HG03280 (cell line): ENCODE measurements around the gene HERPUD1.
"Not testable (repeated sequence)": the region's sequence is repeated elsewhere in the genome, so short reads cannot be mapped to it uniquely, and the experiment has no call there.

Source experiments
- ATAC-seq: cut with Tn5 transposase; IDR thresholded peaks from one replicate; pipeline ENCODE4 v1.9.1; 2021; ENCODE audit warnings: mild to moderate bottlenecking, moderate library complexity; ENCODE audit not compliant: unreplicated experiment

HERPUD1 gene, protein sequence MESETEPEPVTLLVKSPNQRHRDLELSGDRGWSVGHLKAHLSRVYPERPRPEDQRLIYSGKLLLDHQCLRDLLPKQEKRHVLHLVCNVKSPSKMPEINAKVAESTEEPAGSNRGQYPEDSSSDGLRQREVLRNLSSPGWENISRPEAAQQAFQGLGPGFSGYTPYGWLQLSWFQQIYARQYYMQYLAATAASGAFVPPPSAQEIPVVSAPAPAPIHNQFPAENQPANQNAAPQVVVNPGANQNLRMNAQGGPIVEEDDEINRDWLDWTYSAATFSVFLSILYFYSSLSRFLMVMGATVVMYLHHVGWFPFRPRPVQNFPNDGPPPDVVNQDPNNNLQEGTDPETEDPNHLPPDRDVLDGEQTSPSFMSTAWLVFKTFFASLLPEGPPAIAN

DNA sequence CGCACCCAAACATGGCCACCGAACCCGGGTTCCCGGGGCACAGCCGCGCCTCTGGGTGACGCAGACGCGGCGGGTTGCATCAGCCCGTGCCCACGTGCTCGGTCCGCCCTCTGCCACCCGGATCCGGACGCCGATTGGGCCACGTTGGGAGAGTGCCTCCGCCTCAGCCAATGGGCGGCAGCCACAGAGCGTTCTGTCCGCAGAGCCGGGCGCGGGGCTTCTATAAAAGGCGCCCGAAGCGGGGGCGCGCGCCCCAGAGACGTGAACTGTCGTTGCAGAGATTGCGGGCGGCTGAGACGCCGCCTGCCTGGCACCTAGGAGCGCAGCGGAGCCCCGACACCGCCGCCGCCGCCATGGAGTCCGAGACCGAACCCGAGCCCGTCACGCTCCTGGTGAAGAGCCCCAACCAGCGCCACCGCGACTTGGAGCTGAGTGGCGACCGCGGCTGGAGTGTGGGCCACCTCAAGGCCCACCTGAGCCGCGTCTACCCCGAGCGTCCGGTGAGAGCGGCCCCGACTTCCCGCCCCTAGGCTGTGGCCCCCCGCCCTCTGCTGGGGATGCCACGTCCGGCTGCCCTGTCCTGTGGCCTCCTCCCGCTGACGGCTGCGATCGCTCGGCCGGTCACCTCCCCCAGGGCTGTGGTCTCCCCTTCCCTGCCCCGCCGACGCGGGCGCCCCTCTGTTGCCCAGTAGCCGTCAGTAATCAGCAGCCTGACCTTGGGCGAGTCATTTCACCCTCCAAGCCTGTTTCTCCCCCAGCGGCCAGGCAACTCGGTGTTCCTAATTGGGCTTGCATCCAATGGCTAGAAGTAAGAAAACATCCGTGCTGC, at the start of gene HERPUD1:
HERPUD1 (plus strand) TSS at position 251 of the 829 bp plus-strand sequence; CDS start at position 354, 103 bp downstream.
- peak; percentile 91 for ATAC-seq

DNA sequence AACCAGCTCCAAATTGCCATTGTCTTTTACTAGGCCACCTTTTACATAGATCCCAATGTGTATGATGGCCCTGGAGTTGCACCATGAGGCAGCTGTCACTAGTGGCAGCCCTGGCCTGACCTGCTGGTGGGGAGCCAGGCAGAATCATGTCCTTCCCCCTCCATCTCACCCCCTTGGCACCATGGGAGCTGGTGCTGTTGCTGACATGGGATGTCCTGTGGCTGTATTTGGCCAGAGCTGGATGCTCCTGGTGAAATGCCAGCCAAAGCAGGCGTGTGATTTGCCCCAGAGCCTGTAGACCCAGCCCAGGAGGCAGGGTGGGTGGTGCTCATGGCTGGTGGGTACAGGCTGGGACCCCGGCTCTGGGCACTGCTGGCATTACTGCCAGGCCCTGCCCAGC, 48.4 kb upstream of the HERPUD1 start:
- no peak for ATAC-seq

DNA sequence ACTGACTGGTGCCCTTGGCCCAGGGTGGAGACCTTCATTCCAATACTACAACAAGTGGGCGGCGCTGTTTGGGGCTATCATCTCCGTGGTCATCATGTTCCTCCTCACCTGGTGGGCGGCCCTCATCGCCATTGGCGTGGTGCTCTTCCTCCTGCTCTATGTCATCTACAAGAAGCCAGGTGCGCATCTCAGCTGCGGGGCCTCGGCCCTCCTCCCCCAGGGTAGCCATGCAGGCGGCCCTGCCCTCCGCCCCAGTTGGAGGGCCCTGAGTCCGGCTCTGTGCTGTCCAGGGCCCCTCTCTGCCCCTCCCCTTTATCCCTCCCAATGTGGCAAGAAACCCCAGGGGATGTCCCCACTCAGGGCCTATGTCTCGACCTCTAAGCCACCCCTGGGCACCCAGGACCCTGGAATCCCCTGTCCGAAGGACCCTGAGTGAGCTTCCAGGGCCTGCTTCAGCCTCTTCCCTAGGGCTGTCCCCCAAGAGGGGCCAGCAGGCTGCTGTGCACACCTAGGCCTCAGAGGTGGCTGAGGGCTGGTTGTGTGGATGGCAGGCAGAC, 47.8 kb upstream of the HERPUD1 start:
- no peak for ATAC-seq

DNA sequence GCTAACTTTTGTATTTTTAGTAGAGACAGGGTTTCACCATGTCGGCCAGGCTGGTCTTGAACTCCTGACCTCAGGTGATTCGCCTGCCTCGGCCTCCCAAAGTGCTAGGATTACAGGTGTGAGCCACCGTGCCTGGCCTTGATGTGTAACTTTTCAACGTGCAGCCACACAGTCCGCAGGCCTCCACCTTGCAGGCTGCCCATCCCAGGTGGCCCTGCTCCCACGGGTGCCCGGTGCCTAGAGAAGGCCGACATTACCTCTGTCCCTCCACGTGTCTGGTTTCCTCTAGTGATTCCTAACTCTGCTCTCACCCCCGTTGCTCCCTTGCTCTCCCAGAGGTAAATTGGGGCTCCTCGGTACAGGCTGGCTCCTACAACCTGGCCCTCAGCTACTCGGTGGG, 47.0 kb upstream of the HERPUD1 start:
- not testable (repeated sequence) for ATAC-seq

DNA sequence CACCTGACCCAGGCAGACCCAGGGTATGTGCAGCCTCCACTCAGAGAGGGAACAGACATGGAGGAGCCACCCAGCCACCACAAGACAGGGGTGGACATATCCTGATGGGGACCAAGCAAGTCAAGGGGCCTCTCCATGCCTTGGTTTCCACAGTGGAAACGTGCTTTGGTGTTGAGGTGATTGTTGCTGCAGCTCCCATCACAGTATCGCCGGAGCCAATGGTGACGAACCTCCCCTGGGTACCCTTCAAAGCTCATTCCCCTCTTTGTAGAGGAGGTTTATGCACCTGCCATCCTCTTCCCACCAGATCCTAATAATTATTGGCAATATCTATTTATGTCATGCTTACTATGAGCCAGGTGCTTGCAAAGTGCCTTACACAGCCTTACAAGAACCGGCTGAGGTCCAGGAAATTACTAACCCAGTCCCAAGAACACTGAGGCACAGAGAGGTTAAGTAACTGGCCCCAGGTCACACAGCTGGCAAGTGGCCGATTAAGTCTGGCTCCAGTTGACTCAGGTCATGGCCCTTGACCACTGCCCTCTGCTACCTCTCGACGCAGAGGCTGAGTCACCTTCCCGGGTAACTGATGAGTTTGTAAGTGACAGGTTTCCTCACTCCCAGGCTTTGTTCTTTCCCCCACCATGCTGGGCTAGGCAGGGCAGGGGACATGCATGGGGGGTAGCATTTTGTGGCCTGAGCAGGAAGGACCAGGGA, 46.3 kb upstream of the HERPUD1 start:
- ATAC-seq: no peak

DNA sequence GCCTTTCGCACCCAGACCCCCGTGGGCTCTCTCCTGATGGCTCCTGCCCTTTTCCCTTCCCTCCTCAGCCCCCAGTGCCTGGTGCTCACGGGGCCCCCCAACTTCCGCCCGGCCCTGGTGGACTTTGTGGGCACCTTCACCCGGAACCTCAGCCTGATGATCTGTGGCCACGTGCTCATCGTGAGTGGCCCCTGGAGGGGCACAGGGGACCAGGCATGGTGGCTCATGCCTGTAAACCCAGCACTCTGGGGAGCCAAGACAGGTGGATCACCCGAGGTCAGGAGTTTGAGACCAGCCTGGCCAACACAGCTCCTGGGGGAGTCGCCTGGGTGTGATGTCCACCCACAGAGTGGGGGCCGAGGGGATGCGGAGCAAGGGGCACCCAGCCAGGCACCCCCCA, 45.6 kb upstream of the HERPUD1 start:
- ATAC-seq: no peak

DNA sequence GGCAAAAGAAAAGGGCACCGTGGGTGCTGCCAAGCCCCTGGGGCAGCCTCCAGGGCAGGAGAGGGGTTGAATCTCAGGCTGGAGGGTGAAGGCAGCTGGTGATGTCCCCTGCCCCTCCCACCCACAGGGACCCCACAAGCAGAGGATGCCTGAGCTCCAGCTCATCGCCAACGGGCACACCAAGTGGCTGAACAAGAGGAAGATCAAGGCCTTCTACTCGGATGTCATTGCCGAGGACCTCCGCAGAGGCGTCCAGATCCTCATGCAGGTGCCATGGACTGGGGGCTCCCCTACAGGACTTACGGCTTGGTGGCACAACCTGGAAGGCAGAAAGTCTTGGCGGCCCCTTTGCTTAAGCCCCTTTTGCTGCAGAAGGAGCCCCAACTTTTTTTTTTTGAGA, 45.1 kb upstream of the HERPUD1 start:
- ATAC-seq: no peak

DNA sequence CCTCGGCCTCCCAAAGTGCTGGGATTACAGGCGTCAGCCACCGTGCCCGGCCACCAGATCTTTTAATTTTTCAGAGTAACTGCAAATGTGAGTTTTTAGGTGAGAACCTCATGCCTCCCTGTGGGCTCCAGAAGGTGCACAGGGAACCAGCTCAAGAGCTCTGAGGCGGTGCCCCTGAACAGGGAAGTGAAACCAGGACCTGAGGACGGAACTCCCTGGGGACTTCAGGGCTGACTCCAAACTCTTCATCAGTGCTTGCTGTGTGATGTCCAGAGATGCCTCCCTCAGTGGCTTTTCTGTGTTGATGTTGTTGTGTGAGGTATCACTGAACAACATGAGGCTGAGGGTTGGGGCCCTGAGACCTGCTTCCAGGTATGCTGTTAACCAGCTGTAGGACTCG, 43.1 kb upstream of the HERPUD1 start:
- ATAC-seq: no peak

DNA sequence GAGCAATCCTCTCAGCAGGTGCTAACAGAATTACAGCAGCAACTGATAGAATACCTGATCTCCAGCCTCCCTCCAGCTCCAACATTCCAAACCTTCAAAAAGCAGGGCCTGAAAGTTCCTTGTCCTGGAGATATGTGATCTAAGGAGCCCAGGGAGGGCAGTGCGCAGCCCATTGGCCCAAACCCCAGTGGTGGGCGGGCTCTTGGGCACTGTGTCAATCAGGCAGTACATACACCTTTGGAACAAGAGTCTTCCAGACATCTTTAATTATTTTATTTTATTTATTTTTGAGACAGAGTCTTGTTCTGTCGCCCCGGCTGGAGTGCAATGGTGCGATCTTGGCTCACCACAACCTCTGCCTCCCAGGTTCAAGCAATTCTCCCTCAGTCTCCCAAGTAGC, 42.7 kb upstream of the HERPUD1 start:
- ATAC-seq: no peak

DNA sequence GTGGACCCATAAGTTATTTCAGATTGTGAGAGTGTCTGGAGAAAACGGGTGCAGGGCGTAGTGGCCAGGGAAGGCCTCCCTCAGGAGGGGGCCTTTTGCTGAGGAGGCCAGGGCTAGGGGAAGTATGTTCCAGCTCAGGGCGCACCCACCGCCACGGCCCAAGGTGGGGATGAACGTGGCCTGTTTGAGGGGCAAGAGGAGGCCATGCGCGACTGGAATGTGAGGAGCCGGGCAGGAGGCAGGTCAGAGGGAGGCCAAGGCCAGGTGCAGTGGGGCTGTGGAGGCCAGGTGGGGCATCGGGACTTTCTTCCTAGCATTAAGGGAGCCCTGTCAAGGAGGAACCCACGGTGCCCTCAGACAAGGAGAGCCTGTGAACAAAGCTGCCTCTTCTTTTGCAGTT, 40.3 kb upstream of the HERPUD1 start:
- ATAC-seq: no peak

DNA sequence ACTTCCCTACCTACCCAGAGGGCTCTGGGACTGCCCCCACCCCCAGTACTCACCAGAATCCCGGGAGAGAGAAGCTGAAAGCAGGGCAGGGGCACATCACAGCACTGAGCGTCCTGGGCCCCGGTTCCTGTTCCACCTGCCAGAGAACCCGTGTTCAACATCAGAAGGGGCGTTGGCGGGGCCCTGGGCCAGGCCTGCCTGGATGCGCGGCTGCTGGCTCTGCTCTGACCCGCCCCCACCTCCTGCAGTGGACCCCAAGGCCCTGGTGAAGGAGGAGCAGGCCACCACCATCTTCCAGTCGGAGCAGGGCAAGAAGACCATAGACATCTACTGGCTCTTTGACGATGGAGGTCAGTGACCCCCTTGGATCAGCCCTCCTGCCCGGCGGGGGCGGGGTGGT, 39.2 kb upstream of the HERPUD1 start:
- ATAC-seq: no peak

DNA sequence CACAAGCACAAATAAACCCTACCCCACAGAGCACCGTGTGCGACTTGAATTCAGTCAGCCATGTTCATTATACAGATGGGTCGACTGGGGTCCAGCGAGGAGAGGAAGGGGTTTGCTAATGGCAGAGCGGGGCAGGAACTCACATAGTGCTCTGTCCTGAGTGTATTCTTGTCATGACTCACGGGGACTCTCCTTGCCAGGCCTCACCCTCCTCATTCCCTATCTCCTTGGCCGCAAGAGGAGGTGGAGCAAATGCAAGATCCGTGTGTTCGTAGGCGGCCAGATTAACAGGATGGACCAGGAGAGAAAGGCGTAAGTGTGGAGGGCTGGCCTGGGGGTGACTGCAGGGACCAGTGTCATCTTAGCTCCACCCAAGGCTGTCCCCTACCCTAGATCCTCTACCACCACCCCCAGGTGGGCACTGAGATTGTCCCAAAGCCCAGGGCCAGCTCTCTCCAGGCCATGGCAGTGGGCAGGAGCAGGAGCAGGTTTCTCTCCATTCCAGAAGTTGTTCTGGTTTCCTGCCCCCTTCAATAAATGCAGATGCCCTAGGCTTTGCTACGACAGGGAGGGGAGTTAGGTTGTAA, 37.5 kb upstream of the HERPUD1 start:
- no peak for ATAC-seq

DNA sequence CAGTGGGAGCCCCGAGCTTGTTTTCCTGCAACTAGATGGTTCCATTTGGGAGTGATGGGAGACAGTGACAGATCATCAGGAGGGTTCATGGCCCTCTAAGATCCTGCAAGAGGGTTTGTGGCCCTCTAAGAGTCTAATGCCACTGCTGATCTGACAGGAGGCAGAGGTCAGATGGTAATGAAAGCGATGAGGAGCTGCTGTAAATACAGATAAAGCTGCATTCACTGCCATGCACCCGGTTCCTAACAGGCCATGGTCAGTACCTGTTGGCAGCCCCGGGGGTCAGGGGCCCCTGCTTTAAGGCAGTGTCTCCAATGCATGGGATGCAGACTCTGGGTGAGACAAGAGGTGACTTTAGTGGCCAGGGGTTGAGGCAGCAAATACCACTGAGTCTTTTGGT, 36.1 kb upstream of the HERPUD1 start:
- ATAC-seq: no peak

DNA sequence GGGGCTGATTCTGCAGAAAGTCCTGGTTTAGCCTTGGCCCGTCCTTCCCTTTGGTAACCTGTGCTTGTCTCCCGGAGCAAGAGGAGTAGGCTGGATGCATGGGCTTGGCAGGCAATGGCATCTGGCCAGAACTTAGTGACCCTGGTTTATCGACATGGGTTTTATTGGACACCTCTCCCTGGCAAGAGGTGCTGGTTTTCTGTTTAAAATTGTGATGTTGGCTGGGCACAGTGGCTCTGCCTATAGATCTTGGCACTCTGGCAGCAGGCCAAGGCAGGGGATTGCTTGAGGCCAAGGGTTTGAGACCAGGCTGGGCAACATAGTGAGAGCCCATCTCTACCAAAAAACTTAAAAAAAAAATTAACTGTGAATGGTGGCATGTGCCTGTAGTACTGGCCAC, 35.7 kb upstream of the HERPUD1 start:
- no peak for ATAC-seq

DNA sequence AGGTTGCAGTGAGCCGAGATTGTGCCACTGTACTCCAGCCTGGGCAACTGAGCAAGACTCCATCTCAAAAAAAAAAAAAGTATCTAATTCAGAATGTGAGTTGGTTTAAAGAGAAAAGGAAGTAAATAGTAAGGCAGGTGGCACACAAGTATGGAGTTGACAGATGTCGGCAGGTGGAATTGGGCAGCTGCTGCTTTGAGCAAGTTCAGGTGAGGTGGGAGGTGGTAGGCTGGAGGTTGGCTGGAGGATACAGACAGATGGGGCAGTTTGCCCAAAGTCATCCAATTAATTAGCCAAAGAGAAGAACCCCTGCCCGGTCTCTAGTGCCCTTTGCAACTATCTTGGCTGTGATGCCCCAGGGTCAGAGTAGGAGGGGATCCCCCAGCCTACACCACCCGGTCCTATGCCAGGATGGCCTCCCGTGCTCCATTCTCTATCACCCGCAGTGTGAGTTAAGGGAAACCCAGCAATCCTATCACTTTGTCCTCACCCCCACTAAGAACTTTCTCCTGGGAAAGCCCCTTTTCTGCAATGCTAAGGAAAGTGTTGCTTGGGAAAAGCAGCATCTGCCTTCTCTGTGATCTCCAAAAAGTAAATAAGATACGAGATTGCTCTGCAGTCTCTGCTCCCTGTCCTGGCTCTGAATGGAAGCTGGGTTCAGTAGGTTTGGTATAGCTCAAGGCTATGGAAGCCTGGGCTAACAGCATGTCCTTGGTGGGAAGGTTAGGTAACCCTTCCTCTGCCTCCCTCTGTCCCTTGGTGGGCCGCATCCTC, 34.7 kb upstream of the HERPUD1 start:
- ATAC-seq: no peak

DNA sequence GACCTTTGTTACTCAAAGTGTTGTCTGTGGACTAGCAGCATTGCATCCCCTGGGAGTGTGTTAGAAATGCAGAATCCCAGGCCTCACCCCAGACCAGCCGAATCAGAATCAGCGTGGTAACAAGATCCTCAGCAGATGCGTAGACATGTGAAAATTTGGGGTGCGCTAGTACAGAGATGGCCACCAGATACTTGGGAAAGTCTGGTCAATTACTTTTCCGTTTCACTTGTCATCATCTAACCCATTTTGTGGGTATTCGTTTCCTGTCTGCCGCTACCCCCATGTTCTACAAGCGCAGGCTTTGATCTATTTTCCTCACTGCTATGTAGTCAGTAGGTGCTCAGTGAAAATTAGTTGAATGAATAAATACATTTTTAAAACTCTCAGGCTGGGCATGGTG, 33.1 kb upstream of the HERPUD1 start:
- ATAC-seq: peak; percentile 72

DNA sequence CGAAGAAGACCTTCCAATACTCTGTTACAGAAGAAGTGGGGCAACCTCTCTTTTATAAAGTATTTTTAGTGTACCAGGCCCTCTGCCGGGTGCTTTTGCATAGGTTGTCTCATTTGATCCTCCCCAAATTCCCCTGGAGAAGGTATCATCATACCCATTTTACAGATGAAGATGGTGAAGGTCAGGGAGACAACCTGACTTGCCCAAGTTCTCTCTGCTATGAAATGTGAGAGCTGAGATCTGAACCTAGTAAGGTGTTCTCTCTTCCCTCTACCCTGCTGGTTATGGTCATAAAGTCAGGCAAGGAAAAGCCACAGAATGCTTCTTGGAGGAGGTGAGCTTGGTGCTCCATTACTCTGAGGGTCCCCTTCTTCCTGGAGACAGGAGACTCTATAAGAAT, 28.1 kb upstream of the HERPUD1 start:
- ATAC-seq: no peak

DNA sequence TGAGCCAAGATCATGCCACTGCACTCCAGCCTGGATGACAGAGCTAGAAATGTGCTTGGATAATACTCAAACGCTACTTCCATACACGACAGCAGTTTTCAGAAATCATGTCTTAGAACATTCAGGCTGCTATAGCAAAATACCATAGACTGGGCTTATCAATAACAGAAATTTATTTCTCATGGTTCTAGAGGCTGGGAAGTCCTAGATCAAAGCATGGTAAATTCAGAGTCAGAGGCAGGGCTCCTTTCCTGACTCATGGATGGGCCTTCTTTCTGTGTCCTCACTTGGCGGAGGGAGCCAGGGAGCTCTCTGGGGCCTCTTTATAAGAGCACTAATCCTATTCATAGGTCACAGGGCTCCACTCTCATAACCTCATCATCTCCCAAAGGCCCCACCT, 24.5 kb upstream of the HERPUD1 start:
- no peak for ATAC-seq

DNA sequence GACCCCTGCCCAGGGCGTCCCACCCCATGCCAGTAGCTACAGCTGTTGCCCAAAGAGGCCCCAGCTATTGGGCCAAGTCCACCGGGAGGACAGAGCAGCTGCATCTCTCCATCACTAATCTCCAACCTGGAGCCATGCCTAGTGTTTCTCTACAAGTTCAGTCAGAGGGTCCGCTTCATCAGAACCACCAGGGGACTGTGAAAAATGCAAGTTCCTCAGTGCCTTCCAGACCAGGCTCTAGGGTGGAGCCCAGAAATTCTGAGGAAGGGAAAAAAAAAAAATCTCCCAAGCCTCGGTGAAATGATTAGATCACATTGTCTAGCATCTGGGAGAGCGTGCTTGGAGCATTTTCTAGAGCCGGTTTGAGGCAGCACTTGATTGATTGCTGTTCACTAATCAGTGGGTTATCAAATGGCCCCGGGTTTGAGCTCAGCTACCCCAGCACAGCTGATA, 22.4 kb upstream of the HERPUD1 start:
- no peak for ATAC-seq

DNA sequence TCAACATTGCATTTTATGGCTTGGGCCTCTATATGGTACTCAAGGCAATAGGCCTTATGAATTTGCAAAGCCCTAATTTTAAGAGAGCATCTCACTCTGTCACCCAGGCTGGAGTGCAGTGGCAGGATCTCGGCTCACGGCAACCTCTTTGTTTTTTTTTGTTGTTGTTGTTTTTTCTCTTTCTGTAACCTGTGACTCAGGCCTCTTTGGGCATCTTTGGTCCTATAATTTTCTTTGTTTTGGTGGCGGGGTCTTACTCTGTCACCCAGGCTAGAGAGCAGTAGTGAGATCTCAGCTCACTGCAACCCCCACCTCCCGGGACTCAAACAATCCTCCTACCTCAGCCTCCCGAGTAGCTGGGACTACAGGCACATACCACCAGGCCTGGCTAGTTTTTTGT, 21.8 kb upstream of the HERPUD1 start:
- no peak for ATAC-seq
